ENCODE data around the gene WFIKKN2. TPM values are rescaled to one million over a fixed set of nuclear protein-coding genes. Genes with fewer than 3 reads are reported as not detected.
A peak's percentile ranks its signal among the peaks of the same experiment; 100 is the strongest.
"Not testable (repeated sequence)": the region's sequence is repeated elsewhere in the genome, so short reads cannot be mapped to it uniquely, and the experiment has no call there.

Gene WFIKKN2
- total RNA-seq, 1 experiment from 2014 or later = not detected

GRCh38 chr17:50853781-50854180 lies 18.4 kb downstream of the WFIKKN2 start:
- DNase-seq (ENCODE audit: low read depth) = no peak

- no peak for DNase-seq (ENCODE audit: low read depth)
Observed at GRCh38 chr17:50855708-50856330, 20.4 kb downstream of the WFIKKN2 start.

- no peak for DNase-seq (ENCODE audit: low read depth)
Observed at GRCh38 chr17:50856431-50856830, 21.0 kb downstream of the WFIKKN2 start.

DNA sequence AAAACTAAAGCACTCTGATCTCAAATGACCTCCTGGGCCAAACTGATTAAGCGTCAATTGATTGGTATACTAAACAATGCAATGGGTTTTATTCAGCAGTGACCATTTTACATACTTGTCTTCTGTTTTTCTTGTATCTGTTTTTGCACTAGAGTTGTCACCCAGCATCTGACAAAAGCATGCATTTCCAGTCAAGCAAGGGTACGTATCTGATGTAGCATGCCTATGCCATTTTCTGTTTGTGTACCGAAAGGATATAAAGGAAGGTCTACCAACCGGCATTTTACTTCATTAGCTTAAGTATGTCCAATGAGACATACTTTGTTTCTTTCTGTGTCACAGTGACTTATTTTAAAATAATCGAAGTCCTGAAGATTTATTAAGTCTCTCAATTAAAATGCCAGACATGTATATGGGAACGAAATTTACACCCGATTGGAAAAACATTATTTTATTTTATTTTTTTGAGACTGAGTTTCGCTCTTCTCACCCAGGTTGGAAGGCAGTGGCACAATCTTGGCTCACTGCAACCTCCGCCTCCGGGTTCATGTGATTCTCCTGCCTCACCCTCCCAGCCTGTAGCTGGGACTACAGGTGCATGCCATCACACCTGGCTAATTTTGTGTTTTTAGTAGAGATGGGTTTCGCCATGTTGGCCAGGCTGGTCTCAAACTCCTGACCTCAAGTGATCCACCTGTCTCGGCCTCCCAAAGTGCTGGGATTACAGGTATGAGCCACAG lies 23.3 kb downstream of the WFIKKN2 start:
- no peak for DNase-seq (ENCODE audit: low read depth)

- not testable (repeated sequence) for DNase-seq (ENCODE audit: low read depth)
Observed at GRCh38 chr17:50859727-50860126, 24.3 kb downstream of the WFIKKN2 start.

DNA sequence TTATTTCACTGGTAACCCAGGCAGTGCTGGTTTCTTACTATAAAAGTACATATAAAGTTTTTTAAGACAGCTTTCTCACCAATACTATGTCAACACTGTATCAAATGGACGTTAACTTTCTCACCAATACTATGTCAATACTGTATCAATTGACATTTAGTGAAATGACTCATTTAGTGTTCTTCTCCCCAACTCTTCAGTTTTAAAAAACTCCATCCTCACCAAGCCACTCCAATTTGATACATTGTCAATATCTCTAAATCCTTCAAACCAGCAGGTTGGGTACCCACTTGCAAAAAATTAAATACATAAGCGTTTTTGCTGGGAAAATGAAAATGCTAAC lies 25.9 kb downstream of the WFIKKN2 start:
- DNase-seq (ENCODE audit: low read depth) = no peak

DNA sequence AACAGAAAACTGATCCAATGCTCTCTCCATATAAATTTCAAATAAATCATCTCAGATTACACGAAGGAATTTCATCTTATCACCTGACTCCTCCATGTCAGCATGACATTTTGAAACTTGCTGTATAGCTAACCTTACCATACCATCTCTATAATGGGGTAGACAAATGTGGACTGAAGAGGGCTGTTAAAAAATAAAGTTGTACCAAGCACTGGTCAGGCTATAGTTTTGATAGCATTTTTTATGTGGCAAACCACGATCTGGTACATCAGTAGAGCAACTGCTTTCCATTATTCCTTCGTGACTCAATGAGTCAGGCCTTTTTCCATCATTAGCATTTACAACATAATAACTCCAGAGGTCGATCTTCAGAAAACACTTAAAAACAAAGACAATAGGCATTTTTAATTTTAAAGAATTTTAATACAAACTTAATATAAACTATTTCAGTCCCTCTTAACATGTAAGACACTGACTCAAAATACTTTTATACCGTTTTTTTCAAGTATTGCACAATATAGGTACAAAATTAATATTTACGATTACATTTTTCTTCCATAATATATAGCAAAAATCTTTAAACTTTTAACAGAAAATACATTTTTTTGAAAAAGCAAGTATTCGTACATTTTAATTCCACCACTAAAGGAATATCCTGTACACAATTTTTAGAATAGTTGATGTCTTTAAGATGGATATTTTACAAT lies 26.6 kb downstream of the WFIKKN2 start:
- DNase-seq (ENCODE audit: low read depth) = no peak

DNA sequence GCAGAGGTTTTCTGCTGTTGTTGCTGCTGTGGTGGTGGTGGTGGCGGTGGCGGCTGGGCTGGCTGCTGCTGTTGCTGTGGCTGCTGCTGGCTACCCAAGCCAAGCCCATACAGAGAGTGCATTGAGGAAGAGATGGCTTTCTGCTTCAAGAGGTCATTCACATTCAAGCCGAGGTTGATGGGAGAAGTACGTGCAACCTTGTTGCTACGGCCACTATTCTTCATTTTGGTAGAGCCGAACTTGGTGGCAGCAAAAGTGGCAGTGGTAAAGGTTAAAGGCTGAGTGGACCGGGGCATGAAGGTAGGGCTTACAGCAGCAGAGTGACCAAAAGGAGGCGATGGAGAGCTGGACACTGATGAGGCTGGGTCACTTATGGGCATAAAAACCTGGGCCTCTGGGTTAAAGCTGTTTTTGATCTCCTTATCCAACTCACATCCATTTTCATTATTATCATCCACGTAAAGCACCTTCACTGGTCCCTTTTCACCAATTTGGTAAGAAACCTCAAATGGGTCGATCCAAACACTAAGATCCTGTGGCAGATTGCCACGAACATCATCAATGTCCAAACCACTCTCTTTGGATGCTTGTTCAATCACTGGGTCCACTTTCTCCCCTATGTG lies 27.9 kb downstream of the WFIKKN2 start:
- DNase-seq (ENCODE audit: low read depth) = peak; percentile 28

GRCh38 chr17:50863931-50864330 lies 28.5 kb downstream of the WFIKKN2 start:
- DNase-seq (ENCODE audit: low read depth) = no peak

DNA sequence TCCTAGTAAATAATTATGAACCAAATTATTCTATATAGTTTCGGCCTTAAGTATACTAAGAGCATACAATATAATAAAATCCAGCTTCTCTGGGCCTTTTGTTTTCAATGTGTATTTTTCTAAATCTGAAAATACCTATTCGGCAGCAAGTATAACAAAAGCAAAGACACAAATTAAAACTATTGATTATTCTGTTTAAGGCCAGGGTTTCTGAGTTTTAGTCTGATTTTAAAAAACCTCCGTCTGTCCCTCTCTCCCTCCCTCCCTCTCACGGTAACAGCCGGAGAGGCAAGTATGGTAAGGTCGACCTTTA lies 29.3 kb downstream of the WFIKKN2 start:
- no peak for DNase-seq (ENCODE audit: low read depth)

GRCh38 chr17:50865060-50865867 lies 29.9 kb downstream of the WFIKKN2 start:
- peak; percentile 37 for DNase-seq (ENCODE audit: low read depth)

- DNase-seq (ENCODE audit: low read depth) = no peak
Observed at GRCh38 chr17:50865868-50866260, 30.5 kb downstream of the WFIKKN2 start.

DNA sequence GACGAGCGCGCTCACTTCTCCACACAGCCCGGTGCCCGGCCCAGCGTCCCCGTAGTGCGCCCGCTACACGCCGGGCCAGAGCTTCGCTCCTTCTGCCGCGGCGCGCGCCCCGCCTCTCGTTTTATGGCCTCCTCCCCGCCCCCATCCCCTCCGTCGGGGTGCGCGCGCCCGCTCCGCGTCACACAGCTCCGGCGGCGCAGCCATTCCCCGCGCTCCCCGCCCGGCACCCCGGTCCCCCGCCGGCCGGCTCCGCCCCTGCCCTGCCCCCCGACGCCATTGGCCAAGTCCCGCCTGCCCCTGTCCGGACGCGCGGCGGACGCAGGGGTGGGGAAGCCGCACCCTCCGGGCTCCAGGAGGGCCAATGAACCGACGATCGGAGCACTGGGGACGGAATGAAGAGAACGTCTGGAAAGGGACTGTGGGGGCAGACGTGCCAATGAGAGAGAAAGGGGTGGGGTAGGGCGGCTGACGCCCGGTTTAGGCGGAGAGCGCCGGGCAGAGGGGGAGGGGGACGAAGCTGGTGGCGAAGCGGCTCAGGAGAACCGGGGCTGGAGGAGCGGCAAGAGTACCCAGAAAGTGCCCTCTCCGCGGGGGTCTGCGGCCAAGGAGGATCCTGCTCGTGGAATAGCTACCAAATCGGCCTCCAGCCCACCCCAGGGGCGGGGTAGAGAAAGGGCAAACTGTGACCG lies 31.0 kb downstream of the WFIKKN2 start, which contains the start of gene TOB1:
TSS of gene TOB1 (minus strand) at position 94 of the 689 bp plus-strand sequence. CDS start 2,337 bp downstream, outside the sequence.
- DNase-seq (ENCODE audit: low read depth) = peak; percentile 96

- DNase-seq (ENCODE audit: low read depth) = no peak
Observed at GRCh38 chr17:50866950-50867362, 31.6 kb downstream of the WFIKKN2 start.

- peak; percentile 93 for DNase-seq (ENCODE audit: low read depth)
Observed at GRCh38 chr17:50867363-50868139, 32.2 kb downstream of the WFIKKN2 start.

- no peak for DNase-seq (ENCODE audit: low read depth)
Observed at GRCh38 chr17:50868140-50868438, 32.7 kb downstream of the WFIKKN2 start.

GRCh38 chr17:50868602-50869001 lies 33.2 kb downstream of the WFIKKN2 start:
- DNase-seq (ENCODE audit: low read depth) = no peak

DNA sequence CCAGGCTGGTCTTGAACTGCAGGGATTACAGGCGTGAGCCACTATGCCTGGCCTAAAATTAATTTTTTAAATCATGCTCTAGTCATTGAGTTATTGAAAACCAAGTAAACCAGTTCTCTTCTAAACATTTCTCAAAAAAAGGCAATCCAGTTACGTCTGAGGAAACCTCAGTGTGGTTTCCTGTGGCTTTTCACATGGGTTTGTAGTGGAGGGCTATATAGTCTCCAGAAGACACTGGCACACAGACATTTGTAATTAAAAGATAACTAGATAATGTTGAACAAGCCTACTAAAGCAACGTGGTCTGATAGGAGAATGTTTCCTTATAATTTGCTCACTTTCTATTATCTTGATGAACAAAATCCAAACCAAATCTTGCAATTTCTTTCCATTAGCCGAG lies 36.0 kb downstream of the WFIKKN2 start:
- no peak for DNase-seq (ENCODE audit: low read depth)

- no peak for DNase-seq (ENCODE audit: low read depth)
Observed at GRCh38 chr17:50871898-50872297, 36.5 kb downstream of the WFIKKN2 start.

DNA sequence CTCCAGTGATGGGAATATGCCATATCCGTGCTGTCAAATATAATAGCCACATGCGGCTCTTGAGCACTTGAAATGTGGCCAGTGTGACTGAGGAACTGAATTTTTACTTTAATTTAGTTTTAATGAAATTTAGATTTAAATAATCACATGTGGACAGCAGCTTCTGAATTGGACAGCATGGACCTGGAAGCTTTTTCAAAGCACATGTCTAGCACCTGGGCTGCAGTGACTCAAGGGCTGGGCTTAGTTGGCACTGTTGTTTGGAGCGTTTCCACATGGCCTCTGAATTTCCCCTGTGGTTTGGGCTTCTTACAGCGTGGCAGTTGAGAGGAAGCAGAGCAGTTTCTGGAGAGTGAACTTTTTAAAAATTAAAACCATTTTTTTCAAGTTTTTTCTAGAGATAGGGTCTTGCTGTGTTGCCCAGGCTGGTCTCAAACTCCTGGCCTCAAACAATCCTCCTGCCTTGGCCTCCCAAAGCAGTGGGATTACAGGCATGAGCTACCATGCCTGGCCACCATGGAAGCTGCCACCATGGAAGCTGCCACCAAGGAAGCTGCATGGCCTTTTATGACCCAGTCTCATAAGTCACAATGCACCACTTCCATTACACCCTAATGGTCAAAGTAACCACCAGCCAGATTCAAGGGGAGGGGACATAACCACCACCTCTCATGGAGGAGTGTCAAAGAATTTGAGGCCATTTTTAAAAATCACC lies 37.5 kb downstream of the WFIKKN2 start:
- DNase-seq (ENCODE audit: low read depth) = peak; percentile 74
